CD4-positive, alpha-beta T cell treated with Interleukin-10 for 1 hour (primary cell): Measurements from ENCODE around the gene MS4A4A.

Experiments
- DNase-seq: peaks from one replicate; pipeline ENCODE4 v3.0.0-alpha.2; 2020

MS4A4A gene

DNA sequence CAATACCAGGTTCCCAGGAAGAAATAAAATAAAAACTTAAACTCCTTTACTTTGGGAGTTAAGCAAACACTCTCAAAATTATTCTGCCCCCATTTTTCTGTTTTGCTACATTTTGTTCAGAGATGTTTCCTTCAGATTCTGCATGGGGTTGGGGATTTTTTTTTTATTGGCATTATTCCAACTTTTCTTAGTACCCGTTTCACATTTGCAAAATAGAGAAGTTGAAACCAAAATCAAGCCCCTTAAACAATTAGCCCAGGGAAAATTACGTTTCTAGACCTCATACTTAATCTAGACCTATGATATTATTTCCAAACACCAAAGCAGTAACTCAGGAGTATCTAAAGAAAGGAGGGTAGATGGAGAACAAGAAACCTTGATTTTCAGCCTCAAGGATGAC is 77.3 kb downstream of the MS4A4A start:
- no peak for DNase-seq
